CD4-positive, alpha-beta T cell treated with Interleukin-15 for 1 hour (primary cell): ENCODE results near the gene CIB2.

Source experiments
- DNase-seq: peaks from one replicate; pipeline ENCODE4 v3.0.0-alpha.2; 2020

CIB2 gene

DNA sequence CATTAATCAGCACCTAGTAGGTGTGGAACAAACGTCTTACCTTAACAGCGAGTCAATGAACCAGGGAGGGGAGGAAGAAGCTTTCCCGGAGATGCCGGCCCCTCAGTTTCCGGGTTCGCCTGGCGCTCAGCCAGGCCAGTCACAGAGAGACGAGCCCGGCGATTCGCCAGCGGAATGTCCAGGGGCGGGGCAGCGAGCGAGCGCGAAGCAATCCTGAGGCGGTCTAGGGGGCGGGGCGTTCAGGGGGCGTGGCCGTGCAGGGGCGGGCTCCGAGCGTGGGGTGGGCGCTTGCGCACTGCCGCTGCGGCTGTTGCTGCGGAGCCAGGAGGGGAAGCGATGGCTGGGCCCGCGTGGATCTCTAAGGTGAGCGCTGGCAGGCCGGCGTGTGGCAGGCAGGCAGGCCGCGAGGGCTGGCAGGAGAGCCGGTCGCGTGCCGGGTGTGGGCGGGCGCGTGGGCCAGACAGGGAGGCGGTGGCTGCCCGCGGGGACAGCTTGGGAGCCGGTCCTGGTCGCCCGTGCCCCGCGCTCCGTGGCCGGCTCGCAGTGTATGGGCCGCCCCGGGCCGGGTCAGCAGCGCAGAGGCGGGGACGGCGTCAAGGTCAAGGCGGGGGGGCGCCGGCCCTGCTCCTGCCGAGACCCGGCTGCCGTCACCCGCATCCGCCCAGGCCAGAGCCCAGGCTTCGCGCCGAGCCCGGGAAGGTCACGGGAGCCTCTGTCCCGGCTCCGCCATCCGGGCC is 18.0 kb upstream of the CIB2 start, which contains the start of gene IDH3A:
Gene IDH3A (plus strand): TSS at position 295 of the 737 bp plus-strand sequence. CDS start 42 bp downstream, at position 337.
- peak; percentile 97 for DNase-seq

DNA sequence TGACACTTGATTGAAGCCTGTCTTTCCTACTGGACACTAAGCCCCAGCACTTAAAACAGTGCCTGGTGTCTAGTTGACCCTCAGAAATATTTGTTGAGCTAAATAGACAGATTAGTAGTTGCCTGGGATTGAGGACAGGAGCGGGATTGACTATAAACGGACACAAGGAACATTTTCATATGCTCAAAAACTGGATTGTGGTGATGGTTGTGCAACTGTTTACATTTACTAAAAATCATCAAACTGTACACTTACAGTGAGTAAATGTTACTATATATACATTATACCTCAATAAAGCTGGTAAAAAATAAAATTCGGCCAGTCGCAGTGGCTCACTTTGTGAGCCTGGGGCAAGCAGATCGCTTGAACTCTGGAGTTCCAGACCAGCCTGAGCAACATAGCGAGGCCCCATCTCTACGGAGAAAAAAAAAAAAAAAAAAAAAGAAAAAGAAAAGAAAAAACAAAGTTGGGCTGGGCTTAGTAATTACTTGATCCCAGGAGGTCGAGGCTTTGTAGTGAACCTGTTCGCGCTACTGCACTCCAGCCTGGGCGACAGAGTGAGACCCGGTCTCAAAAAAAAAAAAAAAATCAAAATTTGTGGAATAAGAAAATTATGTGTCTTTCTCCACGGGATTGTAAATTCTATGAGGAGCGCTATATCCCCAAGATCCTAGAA is 17.3 kb upstream of the CIB2 start:
- no peak for DNase-seq

DNA sequence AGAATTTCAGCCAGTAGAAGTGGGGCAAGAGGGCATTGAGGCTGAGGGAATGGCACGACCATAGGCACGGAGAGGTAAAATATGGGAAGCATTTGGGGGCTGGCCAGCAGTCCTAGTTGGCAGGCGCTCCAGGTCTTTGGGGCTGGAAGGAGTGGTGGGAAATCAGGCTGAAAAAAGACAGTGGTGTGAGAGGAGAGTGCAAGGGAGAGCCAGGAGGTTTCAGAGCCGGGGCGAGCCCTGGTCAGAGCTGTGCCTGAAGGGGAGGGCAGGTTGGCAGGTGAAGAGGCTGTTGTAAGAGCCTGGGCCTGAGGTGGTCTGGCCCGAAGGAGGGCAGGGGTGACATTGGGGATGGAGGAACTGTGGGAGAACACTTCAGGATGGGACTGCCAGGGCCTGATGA is 16.3 kb upstream of the CIB2 start:
- DNase-seq = no peak

DNA sequence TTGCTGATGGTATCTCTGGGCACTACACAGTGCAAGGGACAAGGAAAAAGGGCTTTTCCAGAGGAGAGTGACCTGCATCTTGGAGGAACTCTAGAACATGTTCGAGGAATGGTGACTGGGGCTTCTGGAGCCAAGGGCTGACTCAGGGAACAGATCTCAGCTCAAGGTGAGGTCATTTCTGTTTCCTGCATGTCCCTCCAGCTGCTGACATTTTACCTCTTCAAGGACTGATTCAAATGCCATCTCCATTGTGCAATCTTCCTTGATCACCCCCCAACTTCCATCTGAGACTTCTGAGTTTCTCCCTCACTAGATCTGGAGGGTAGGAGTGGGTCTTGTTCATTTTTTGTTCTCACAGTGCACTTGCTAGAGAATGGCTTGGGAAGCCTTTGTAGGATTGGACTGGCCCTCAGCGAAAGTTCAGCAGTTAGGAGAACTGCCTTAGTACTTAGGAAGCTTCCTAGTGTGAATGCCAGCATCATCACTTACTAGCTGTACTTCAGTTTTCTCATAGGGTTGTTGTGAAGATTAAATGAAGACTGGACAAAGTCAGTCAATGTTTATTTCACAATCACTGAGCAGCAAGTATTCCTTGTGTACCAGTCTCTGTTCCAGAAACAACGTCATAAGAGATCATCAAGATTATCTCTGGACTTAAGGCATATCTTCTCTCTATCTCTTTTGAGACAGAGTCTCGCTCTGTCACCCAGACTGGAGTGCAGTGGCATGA is 15.3 kb upstream of the CIB2 start:
- no peak for DNase-seq

DNA sequence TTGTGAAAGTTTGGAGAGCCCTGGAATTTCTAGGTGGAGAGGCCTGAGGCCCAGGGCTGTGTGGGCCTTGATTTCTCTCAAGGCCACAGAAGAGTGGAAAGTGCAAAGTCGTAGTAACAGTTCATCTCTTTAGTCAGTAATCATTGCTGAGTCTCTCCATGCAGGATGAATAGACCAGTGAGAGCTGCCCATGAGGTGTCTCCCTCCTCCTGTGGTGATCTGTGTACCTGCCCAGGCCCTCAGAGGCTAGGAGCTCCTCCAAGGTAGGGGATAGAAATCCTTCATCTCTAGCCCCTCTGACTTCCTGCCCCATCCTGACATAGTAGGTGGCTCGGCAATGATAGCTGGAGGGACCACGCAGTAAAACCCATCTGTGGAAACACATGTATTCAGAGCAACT is 11.1 kb upstream of the CIB2 start:
- DNase-seq = no peak

DNA sequence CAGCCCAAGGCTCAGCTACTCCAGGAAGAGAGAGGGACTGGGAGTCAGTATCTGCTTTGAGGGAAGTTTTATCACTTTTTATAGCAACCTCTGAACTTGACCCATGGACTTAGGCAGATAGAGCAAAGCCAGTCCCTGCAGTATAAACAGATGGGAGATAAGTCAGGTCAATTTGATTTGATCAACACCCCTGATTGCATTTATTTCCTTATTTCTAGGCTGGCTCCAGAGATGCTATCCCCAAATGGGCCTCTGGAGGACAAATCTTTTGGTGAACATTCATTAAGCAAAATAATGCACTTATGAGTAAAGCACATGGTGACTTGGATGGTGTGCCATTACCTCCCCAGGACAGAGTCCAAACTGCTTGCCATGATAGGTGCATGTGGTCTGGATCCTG is 9.0 kb upstream of the CIB2 start:
- DNase-seq = no peak

DNA sequence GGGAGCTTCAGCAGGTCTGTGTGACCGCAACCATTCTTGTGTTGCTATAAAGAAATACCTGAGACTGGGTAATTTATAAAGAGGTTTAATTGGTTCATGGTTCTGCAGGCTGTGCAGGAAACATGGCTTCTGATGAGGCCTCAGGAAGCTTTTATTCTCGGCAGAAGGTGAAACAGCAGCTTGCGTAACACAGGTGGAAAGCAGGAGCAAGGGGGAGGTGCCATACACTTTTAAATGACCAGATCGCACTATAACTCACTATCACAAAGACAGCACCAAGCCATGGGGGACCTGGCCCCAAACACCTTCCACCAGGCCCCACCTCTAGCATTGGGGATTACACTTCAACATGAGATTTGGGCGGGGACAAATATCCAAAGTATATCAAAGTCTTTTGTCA is 8.3 kb upstream of the CIB2 start:
- no peak for DNase-seq

DNA sequence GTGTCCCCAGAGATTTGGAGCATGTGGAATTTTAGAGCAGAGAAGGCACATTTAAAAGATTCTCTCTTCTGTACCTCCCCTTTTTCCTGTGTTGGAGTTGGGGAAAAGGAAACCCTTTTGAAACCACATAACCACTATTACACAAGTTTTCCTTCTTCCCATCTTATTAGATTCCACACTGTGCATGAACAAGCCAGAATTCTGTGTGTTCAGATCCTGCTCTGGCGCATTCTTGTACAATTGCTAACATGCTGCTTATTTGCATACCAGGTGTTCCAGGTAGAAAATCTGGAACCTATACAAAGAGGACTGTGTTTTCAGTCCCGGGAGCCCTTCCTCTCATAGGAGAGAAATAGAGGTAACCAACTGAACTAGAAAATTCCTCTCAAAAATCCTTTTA is 2.6 kb upstream of the CIB2 start:
- no peak for DNase-seq

DNA sequence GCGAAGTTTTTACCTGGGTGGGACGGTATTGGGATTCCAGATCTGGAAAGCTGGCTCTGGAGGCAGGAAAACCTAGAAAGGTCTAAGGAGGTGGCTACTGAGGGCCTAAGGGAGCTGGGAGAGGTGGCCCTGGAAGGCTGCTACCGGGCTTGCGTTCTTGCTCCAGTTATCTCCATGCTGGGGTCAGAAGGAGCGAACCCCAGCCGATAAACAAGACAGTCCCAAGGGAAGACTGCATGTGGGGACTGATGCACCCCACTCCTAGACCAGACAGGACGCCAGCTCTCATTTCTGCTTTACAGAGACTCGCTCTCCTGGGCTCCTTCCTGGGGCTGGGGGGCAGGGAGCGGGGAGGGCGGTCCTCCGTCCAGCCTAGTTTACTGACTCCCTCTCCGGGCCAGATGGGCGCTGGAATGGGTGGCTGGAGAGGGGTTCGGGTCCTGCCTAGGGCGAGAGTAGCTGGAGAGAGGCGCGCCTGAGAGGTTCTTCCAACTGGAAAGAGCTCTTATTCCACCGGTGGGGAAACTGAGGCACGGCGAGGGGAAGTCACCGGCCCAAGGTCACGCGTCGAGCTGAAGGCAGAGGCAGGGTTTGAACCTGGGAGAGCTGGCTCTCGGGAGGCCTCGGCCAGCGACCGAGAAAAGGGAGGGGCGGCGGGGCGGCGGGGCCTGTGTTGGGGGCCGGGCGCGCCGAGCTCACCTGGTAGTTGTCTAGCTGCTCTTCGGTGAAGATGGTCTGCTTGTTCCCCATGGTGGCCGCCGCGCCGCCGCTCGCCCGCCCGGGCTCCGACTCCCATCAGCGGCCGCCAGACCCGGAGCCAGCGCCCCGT is 565 bp downstream of the CIB2 start:
- DNase-seq = no peak

DNA sequence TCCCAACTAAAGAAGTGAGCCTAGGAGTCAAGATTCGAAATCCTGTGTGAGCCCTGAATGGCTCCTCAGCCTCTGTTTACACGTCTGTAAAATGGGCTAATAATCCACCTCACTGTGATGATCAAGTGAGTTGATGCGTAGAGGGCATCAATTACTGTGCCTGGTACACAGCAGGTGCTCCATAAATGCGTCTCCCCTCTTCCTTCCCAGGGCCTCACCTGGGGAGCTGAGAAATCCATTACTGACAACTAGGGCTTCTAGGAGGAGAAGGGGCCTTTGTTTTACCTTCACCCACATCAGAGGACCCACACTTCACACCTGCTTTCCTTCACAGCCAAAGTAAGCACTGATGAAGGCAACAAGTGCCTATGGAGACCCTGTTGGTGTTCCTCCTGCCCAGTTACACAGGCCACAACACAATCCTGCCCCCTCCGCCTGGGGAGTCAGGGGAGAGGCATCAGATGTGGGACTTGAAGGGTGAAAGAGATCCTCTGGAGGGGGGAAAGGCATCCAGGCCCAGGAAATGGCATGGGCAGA is 1.4 kb downstream of the CIB2 start:
- no peak for DNase-seq

DNA sequence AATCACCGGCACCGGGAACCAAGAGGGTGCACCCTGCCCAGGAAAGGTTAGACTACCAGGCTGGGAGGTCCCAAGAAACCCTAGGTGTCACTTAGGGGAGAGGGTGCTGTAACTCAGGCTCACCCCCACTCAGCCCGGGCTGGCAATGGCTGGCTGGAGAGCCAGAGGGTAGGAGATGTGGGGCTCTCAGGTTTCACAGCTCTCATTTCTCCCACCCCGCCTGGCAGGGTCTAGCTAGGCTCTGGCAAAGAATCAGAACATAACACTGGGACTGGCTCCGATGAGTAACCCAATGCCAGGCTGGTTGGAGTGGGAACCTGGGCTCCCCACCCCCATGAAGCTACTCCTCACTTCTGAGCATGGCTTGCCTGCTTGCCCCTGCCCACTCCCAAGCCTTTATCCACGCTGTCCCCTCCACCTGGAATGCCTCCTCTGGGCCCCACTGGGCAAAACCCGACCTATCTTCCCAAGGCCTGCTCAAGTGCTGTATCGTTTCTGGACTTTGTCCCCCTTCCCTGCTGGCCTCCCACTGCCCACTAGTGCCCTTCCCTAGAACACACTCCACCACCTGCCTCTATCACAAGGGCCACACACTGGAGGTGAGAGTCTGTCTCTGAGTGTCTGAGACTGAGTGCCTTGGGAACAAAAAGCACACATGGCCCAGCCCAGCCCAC is 2.0 kb downstream of the CIB2 start:
- no peak for DNase-seq

DNA sequence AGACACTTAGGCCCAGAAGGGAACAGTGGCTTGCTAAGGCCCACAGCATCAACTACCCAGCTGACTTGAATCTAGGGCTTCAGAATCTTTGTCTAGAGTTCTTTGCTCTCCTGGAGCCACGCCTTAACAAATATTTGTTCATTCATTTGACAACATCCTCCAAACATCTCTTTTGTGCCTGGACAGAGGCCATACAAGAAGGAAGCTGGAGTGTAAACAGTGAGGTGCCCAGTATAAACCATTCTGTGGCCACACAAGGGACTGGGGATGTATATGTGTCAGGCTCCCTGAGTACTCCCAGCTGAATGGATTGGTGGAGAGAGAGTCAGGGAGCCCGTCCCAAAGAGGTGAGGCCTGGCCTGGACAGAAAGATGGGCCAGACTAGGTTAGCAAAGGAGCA is 3.4 kb downstream of the CIB2 start:
- no peak for DNase-seq

DNA sequence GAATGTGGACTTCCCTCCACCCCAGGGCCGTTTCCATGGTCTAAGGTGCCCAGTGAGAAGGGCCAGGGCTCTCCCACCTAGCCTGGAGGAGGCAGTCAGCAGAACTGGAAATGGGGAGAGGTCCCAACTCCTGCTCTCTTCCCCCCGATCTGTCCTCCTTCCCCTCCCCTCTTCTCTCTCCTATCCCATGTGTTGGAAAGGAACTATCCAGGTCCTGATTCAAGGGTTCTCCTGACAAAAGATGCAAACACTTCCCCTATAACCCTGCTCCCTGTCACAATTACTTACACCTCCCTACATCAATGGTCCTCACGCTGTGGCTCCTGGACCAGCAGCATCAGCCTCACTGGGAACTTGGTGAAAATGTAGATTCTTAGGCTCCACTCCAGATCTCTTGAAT is 6.0 kb downstream of the CIB2 start:
- no peak for DNase-seq

DNA sequence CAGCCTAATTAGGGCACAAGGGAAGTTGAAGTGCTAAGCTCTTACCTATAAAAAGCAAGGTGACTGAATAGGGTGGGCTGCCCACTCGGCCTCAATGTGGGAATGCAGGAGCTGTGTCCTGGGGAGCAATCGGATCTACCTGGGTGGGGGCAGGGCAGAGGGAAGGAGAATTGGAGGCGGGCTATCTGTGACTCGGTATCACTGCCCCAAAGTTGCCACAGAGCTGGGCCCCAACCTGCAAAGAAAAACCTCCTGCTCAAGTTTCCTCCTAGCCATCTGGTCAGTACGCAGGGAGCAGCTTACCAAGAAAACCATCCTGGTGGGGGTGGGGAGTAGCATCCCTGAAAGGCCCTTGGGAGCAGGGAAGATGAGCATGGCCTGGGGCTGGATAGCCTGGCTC is 10.7 kb downstream of the CIB2 start:
- DNase-seq = no peak

DNA sequence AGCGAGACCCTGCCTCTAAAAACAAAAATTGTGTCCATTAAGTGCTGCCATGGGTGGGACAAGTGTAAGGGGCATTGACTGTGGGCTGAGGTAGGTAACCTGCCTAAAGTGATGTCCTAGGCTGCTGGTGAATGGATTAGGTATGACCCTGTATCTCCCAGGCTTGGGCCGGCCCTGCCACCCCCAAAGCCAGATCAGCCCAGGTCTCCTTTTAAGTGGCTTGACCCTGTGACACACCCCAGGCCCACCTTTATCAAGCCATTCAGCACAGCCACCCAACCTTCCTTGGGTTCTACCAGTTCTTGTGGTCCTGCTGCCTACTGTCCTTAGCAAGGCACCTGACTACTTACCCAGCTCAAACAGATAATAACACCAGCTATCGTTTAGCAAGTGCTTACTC is 18.7 kb downstream of the CIB2 start:
- no peak for DNase-seq

DNA sequence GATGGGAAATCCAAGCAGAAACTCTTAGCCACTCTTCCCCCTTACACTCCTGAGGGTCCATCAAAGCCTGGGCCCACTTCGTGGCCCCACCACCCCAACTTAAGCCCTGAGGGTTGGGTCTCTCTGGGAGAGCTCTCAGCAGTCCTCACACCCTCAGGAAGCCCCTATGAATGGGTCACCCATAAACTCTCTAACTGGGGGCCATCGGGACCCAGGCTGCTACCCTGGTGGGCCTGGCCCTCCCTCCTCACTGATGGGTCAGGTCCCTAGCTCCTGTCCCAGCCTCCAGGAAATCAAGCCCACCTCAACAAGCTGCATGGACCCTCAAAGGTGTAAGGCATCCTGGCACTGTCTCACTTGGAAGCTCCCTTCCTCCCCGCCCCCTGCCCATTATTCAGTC is 19.5 kb downstream of the CIB2 start:
- DNase-seq = no peak

DNA sequence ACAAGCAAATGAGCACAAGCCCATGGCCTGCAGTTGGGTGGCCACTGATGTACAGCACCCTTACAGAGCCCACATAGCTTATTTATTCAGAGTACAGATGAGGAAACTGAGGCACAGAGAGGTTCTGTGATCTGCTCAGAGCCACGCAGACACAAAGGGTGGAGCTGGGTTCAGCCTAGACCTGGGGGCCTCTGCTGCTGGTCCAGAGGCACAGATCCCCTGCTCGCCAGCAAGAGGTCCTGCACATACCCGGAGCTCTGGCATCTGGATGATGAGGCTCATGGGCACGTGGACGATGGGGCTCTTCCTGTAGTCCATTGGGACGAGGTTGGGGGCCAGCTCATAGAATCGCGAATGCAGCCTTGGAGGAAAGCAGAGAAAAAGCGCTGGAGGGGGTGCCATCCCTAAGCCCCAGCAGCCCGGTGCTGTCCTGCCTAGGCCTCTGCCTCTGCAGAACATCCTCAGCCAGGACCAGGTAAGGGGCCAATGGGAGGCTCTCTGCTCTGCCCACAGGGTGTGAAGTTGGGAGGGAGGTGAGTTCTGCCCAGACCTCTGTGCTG is 20.2 kb downstream of the CIB2 start:
- no peak for DNase-seq

DNA sequence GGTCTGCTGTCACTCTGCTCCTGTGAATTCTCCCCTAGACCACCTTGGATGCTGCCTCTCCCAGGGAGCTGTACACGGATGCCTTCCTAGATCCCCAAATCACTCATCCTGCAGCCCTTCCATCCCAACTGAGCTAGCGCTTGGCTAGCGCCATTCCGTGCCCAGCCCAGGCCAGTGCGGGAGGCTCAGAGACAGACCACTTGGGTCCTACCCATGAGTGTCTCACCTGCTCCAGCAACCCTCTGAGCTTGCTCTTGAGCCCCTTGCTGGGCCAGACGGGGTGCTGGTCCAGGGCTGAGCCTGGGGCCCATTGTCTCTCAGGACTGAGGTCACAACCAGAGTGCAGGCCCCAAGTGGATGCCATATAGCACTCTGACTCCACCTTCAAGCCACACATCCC is 21.1 kb downstream of the CIB2 start:
- DNase-seq = no peak

DNA sequence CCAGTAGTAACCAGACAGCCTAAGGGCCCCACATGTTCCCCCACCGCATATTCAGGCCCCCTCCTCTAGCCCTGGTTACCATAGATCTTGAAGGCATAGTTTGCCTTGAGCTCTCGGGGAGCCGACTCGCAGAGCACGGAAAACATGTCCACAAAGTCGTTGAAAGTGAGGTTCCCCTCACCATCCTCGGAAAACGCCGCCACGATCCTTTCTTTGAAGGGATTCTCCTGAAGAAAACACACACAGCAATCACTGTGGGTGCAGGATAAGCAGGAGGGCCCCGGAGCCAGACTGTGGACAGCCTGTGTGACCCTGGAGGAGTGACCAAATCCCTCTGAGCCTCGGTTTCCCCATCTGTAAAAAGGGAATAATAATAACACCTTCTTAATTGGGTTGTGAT is 22.1 kb downstream of the CIB2 start:
- no peak for DNase-seq

DNA sequence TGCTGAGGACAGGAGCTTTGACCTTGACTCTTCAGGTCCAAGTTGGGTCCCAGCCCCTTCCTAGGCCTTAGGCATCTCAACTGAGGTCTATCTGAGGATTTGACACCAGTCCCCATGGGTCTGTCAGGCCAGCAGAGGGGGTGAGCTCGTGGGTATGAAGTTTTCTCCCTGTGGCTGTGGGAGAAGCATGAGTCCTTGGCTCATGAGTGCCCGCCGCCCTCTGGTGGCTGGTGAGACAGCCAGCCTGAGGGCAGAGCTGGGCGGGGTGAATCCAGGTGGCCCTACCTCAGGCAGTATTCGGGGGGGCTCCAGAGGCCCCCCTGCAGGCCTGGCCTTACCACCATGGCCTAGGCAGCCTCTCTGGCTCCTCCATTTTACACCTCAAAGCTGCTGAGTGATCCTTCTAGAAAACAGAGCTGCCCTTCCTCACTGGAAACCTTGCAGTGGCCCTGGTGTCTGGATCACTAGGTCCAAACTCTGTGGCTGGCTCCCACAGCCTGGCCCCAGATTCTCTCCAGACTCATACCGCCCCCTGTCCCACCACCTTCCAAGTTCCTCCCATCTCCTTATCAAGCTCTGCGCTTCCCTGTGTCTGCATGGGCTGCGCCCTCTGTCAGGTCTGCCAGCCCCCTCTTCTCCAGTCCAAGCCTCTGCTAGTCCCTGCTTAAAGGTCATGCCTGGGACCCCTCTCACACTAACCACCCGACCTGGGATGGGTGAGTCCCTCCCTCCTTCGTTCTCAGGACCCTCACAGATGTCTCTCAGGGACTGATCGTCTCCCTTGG is 22.8 kb downstream of the CIB2 start:
- DNase-seq = peak; percentile 85

DNA sequence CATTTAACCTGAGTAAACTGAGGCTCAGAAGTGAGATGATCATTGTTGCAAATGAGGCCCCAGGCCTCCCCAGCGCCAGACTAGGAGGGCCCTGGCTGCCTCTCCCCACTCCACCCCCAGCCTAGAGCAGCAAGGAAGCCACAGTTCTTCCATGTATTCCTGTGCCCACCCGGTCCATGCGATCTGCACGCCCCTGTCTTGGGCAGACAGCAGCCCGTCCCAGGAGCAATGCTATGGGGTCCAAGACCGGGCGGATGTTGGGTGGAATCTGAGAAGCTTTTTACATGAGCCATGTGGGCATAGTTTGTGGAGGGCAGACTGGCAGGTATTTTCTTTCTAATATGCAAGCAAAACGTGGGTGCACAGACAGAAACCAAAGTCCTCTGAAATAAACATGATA is 23.8 kb downstream of the CIB2 start:
- DNase-seq = no peak
